PC-3 (cell line): ENCODE data around the gene WNT10A. TPM values are rescaled to one million over a fixed set of nuclear protein-coding genes. Genes with fewer than 3 reads are reported as not detected.

Source experiments
- ATAC-seq: fragments of 200-7000 bp; cut with Tn5 transposase; 2 replicates; pipeline ENCODE4 v1.9.1; 2020; ENCODE audit warnings: mild to moderate bottlenecking, moderate library complexity
- BruUV-seq: library from RNA; stranded (reverse); fragments of 400-500 nt; replicated peaks from 2 replicates; lab custom pipeline; 2021; lab: Mats Ljungman, UMichigan
- CTCF ChIA-PET: fragments of 300-600 bp; sonication (Branson Sonifier 250); formaldehyde crosslinking; loops from one replicate; lab custom pipeline; 2022; ENCODE audit warnings: antibody characterized with exemption; lab: Charles Lee
- POLR2A ChIA-PET: fragments of 300-600 bp; sonication (Branson Sonifier 250); formaldehyde crosslinking; loops from one replicate; lab custom pipeline; 2022; ENCODE audit warnings: antibody characterized with exemption; ENCODE audit not compliant: unreplicated experiment; lab: Charles Lee
- DNase-seq: peaks from one replicate; pipeline ENCODE4 v3.0.0-alpha.2; 2015
- H2AFZ ChIP-seq: fragments of 300-600 bp; sonication (generic); 2 replicates; pipeline ENCODE4 v1.6.0; 2016; ENCODE audit warnings: antibody characterized with exemption, low read length
- H3F3A ChIP-seq: fragments of 300-600 bp; sonication (generic); one replicate; pipeline ENCODE4 v1.6.0; 2017; ENCODE audit warnings: antibody characterized with exemption, low read length, control low read depth, mild to moderate bottlenecking; ENCODE audit not compliant: unreplicated experiment
- H3K27ac ChIP-seq: fragments of 300-600 bp; sonication (generic); 2 replicates; pipeline ENCODE4 v1.5.1; 2016; ENCODE audit warnings: mild to moderate bottlenecking, low read length
- H3K27me3 ChIP-seq: fragments of 300-600 bp; sonication (generic); 2 replicates; pipeline ENCODE4 v1.6.1; 2016; ENCODE audit warnings: low read length, mixed read lengths
- H3K36me3 ChIP-seq: fragments of 300-600 bp; sonication (generic); 2 replicates; pipeline ENCODE4 v1.6.1; 2016; ENCODE audit warnings: low read depth, mixed run types, low read length, mixed read lengths
- H3K4me1 ChIP-seq: fragments of 300-600 bp; sonication (generic); 2 replicates; pipeline ENCODE4 v1.5.1; 2016; ENCODE audit warnings: low read length; ENCODE audit not compliant: insufficient read depth
- H3K4me2 ChIP-seq: fragments of 300-600 bp; sonication (generic); 2 replicates; pipeline ENCODE4 v1.6.0; 2016; ENCODE audit warnings: low read length
- H3K4me3 ChIP-seq: fragments of 300-600 bp; sonication (generic); 2 replicates; pipeline ENCODE4 v1.5.1; 2016; ENCODE audit warnings: mild to moderate bottlenecking, low read length, mixed read lengths
- H3K79me2 ChIP-seq: fragments of 300-600 bp; sonication (generic); 2 replicates; pipeline ENCODE4 v1.6.1; 2017; ENCODE audit warnings: low read length, mixed read lengths
- H3K9ac ChIP-seq: fragments of 300-600 bp; sonication (generic); 2 replicates; pipeline ENCODE4 v1.6.0; 2016; ENCODE audit warnings: mild to moderate bottlenecking, low read length
- H3K9me2 ChIP-seq: fragments of 300-600 bp; sonication (generic); replicated peaks from 2 replicates; pipeline ENCODE4 v1.6.1; 2016; ENCODE audit warnings: mixed run types, low read length, mixed read lengths
- H3K9me3 ChIP-seq: fragments of 300-600 bp; sonication (generic); 2 replicates; pipeline ENCODE4 v1.6.1; 2016; ENCODE audit warnings: low read length, mixed read lengths
- H4K20me1 ChIP-seq: fragments of 300-600 bp; sonication (generic); 2 replicates; pipeline ENCODE4 v1.6.1; 2016; ENCODE audit warnings: low read length, mixed read lengths
- CTCF ChIP-seq: fragments of 300-600 bp; sonication (generic); conservative IDR thresholded peaks from 2 replicates; pipeline ENCODE4 v1.5.1; 2017; ENCODE audit warnings: antibody characterized with exemption, low read depth, mild to moderate bottlenecking, low read length
- EZH2 ChIP-seq: fragments of 300-600 bp; sonication (generic); IDR thresholded peaks from one replicate; pipeline ENCODE4 v1.6.1; 2017; ENCODE audit warnings: antibody characterized with exemption, mild to moderate bottlenecking, low read length; ENCODE audit not compliant: unreplicated experiment
- EZH2phosphoT487 ChIP-seq: fragments of 300-600 bp; sonication (generic); IDR thresholded peaks from 2 replicates; pipeline ENCODE4 v1.6.1; 2018; ENCODE audit warnings: mild to moderate bottlenecking, antibody characterized with exemption, low read length, borderline replicate concordance
- intact Hi-C: fragments of 100-400 bp; cut with micrococcal nuclease; formaldehyde crosslinking; loops from 2 replicates; pipeline ENCODE4 v1.9.0; 2023
- total RNA-seq: library from RNA; depleted of rRNA; stranded (reverse); fragments of >200 nt; gene quantifications from 2 replicates; pipeline ENCODE4 v1.2.3, GENCODE V29; 2014

WNT10A gene
- total RNA-seq, 1 experiment from 2014 or later = 0.40 TPM

DNA sequence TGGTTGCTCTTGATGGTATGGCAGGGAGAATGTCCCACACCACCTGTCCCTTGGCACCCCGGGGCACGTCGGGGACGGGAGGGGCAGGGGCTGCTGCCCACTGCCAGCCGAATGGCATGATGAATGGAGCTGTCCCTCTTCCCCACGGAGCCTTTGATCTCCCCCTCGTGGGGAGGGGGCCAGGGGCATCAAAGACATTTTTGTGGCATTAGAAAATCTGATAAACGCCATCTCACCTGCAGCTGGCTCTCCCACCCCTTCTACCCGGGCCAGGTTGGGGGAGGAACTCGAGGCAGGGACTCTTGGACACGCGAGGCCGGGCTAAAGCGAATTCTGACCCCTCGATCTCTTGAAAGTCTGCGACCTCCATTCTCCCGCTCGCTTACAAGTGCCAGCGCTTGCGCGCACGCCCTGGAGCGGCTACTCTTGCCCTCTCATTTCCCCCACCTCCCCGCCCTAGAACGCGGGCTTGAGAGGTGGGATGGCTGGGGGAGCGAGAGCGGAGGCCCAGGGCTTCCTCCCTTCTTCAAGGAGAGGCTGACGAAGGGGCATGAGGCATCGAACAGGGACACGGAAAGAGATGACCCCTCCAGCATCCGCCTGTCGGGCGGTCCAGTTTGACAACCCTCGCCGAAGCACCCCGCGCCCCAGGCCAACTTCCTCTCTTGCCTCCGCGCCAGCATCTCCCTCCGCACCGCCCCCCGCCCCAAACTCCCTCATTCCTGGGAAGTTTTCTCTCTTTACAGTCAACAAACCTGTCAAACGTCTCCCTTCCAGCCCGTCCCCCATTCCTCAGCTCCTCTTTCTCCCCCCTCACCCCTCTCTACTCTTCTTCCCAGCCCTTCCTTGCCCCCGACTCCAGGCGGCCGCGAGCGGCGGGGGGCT lies 21.7 kb upstream of the WNT10A start:
- Histone ChIP-seq H3K79me2 (no peaks in the 10 kb centered on the region), H3K9ac (no peak overlapping the region), H3K27ac (no peak overlapping the region), H3K4me3 (no peak overlapping the region), H3K9me2 (no peaks in the 10 kb centered on the region), H4K20me1 (no peaks in the 10 kb centered on the region), H2AFZ (no peak overlapping the region), H3K27me3 (peaks cover 30% of the 10 kb centered on the region), H3F3A (no peaks in the 10 kb centered on the region), H3K4me1 (0 out of 2 replicates have a peak, but pooled peaks cover 1% of the 10 kb centered on the region), H3K4me2 (0 out of 2 replicates have a peak overlapping the region, but pooled peaks have one; percentile 19), H3K9me3 (no peaks in the 10 kb centered on the region), H3K36me3 (no peaks in the 10 kb centered on the region)
- POLR2A ChIA-PET = no interaction called here
- intact Hi-C loops = no loop called here
- BruUV-seq = no TSS peak
- TF ChIP-seq EZH2phosphoT487 (no peak), CTCF (no peak), EZH2 (no peak)
- DNase-seq (no peak), ATAC-seq (no peak)
- CTCF ChIA-PET = interaction anchor here (0.6 kb wide), 1 partner anchor 682 kb away, joined by 10 read pairs; no protein-coding TSS in a partner anchor

DNA sequence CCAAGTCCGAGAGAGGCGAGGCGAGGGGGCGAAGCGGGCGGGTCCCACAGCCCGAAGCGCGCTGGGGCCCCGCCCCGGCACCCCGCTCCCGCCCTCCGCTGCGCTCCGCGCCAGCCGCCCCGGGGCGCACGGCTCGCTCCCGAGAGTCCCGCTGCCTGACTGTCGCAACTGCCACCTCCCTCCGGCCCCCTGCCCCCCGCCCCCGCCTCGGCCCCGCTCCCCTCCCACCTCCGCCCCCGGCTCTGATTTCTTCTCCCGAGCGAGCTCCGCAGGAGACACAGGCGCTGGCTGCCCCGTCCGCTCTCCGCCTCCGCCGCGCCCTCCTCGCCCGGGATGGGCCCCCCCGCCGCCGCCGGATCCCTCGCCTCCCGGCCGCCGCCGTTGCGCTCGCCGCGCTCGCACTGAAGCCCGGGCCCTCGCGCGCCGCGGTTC lies 21.1 kb upstream of the WNT10A start, which contains the start of gene WNT6:
Gene WNT6, plus strand, starts transcription at position 250 of the 432 bp plus-strand sequence. CDS start 233 bp downstream, outside the sequence.
- Histone ChIP-seq H4K20me1 (no peaks in the 10 kb centered on the region), H3K9me3 (no peaks in the 10 kb centered on the region), H3K4me1 (no peaks in the 10 kb centered on the region), H3K27me3 (peaks cover 30% of the 10 kb centered on the region), H3K4me2 (peak within 1 kb of the TSS; percentile 71), H2AFZ (peak within 1 kb of the TSS; percentile 42; the same call in 1 of the 2 replicates), H3K36me3 (no peaks in the 10 kb centered on the region), H3K4me3 (peak within 1 kb of the TSS; percentile 53; the same call in 1 of the 2 replicates), H3K27ac (no peak within 1 kb of the TSS), H3K9ac (no peak within 1 kb of the TSS), H3F3A (no peaks in the 10 kb centered on the region), H3K79me2 (no peaks in the 10 kb centered on the region), H3K9me2 (no peaks in the 10 kb centered on the region)
- peak; percentile 50 for ATAC-seq
- TF ChIP-seq EZH2phosphoT487 (no peak), EZH2 (no peak), CTCF (no peak)
- POLR2A ChIA-PET = no interaction called here
- intact Hi-C loops = no loop called here
- no peak for DNase-seq
- CTCF ChIA-PET = interaction anchor here (0.6 kb wide), 1 partner anchor 681 kb away, joined by 10 read pairs; no protein-coding TSS in a partner anchor
- no TSS peak for BruUV-seq
